Trophoblast cell (in vitro differentiated cells and primary cell): ENCODE results near the gene TSEN15.

ENCODE experiments used
- DNase-seq, 2 donors: peaks; one replicate each; pipeline ENCODE4 v3.0.0-alpha.2; 2016
- H2AFZ ChIP-seq: 2 replicates; pipeline ENCODE4 v1.6.1; 2013; ENCODE audit warnings: low read length, moderate library complexity, mild to moderate bottlenecking; ENCODE audit not compliant: insufficient read depth, poor library complexity
- H2AK5ac ChIP-seq: 2 replicates; pipeline ENCODE4 v1.6.1; 2013; ENCODE audit warnings: mild to moderate bottlenecking, low read length
- H2BK120ac ChIP-seq: 2 replicates; pipeline ENCODE4 v1.6.1; 2013; ENCODE audit warnings: low read length, mild to moderate bottlenecking, moderate library complexity; ENCODE audit not compliant: insufficient read depth, poor library complexity
- H2BK12ac ChIP-seq: 2 replicates; pipeline ENCODE4 v1.6.1; 2013; ENCODE audit warnings: mild to moderate bottlenecking, low read length, moderate library complexity
- H2BK5ac ChIP-seq: 2 replicates; pipeline ENCODE4 v1.6.1; 2013; ENCODE audit warnings: low read length, low read depth, moderate library complexity, mild to moderate bottlenecking; ENCODE audit not compliant: poor library complexity
- H3K14ac ChIP-seq: 2 replicates; pipeline ENCODE4 v1.6.1; 2013; ENCODE audit warnings: mild to moderate bottlenecking, low read length
- H3K18ac ChIP-seq: 2 replicates; pipeline ENCODE4 v1.6.1; 2013; ENCODE audit warnings: mild to moderate bottlenecking, low read length
- H3K23ac ChIP-seq: 2 replicates; pipeline ENCODE4 v1.6.1; 2013; ENCODE audit warnings: low read length
- H3K27ac ChIP-seq: 2 replicates; pipeline ENCODE4 v1.5.1; 2013; ENCODE audit warnings: low read depth, mild to moderate bottlenecking, inconsistent platforms, low read length, moderate library complexity
- H3K27me3 ChIP-seq: 2 replicates; pipeline ENCODE4 v1.6.1; 2013; ENCODE audit warnings: inconsistent platforms, mild to moderate bottlenecking, low read length, moderate library complexity; ENCODE audit not compliant: insufficient read depth
- H3K36me3 ChIP-seq, 2 experiments: 1 replicate in 1 of 2; 2 replicates in 1 of 2; pipeline ENCODE4 v1.6.1; 2013; ENCODE audit warnings: low read length in 2 of 2, mild to moderate bottlenecking in 2 of 2, moderate library complexity in 1 of 2; ENCODE audit not compliant: insufficient read depth in 2 of 2, control insufficient read depth in 1 of 2
- H3K4ac ChIP-seq: 2 replicates; pipeline ENCODE4 v1.6.1; 2013; ENCODE audit warnings: low read depth, mild to moderate bottlenecking, low read length, moderate library complexity
- H3K4me1 ChIP-seq, 2 experiments: 1 replicate in 1 of 2; 2 replicates in 1 of 2; pipeline ENCODE4 v1.6.1; 2013; ENCODE audit warnings: low read length in 2 of 2, mild to moderate bottlenecking in 2 of 2, moderate library complexity in 1 of 2; ENCODE audit not compliant: insufficient read depth in 2 of 2, control insufficient read depth in 1 of 2
- H3K4me2 ChIP-seq: 2 replicates; pipeline ENCODE4 v1.6.1; 2013; ENCODE audit warnings: inconsistent platforms, mild to moderate bottlenecking, low read length, moderate library complexity
- H3K4me3 ChIP-seq: 2 replicates; pipeline ENCODE4 v1.5.1; 2013; ENCODE audit warnings: mild to moderate bottlenecking, low read depth, low read length, inconsistent platforms
- H3K79me1 ChIP-seq: one replicate; pipeline ENCODE4 v1.6.1; 2013; ENCODE audit warnings: low read length
- H3K79me2 ChIP-seq: 2 replicates; pipeline ENCODE4 v1.6.1; 2013; ENCODE audit warnings: low read length, mild to moderate bottlenecking; ENCODE audit not compliant: control insufficient read depth, insufficient read depth, poor library complexity
- H3K9ac ChIP-seq: 2 replicates; pipeline ENCODE4 v1.6.1; 2013; ENCODE audit warnings: mild to moderate bottlenecking, low read length
- H3K9me3 ChIP-seq: 2 replicates; pipeline ENCODE4 v1.6.1; 2013; ENCODE audit warnings: low read depth, mild to moderate bottlenecking, control low read depth, inconsistent platforms, low read length; ENCODE audit not compliant: insufficient read depth
- H4K12ac ChIP-seq: 2 replicates; pipeline ENCODE4 v1.6.1; 2013; ENCODE audit warnings: low read depth, mild to moderate bottlenecking, low read length, moderate library complexity
- H4K8ac ChIP-seq: 2 replicates; pipeline ENCODE4 v1.6.1; 2013; ENCODE audit warnings: low read depth, mild to moderate bottlenecking, low read length, moderate library complexity
- H4K91ac ChIP-seq: one replicate; pipeline ENCODE4 v1.6.1; 2013; ENCODE audit warnings: low read depth, mild to moderate bottlenecking, low read length, moderate library complexity
- WGBS: extraction: QIAGEN DNeasy Blood & Tissue Kit; methylation state at CpG from one replicate; pipeline ENCODE4 v1.1.7; 2013; ENCODE audit warnings: missing lambda C conversion rate; ENCODE audit not compliant: insufficient read length, insufficient coverage; ENCODE audit errors: extremely low coverage; 5-methylcytosine and 5-hydroxymethylcytosine counted together

The TSEN15 gene

DNA sequence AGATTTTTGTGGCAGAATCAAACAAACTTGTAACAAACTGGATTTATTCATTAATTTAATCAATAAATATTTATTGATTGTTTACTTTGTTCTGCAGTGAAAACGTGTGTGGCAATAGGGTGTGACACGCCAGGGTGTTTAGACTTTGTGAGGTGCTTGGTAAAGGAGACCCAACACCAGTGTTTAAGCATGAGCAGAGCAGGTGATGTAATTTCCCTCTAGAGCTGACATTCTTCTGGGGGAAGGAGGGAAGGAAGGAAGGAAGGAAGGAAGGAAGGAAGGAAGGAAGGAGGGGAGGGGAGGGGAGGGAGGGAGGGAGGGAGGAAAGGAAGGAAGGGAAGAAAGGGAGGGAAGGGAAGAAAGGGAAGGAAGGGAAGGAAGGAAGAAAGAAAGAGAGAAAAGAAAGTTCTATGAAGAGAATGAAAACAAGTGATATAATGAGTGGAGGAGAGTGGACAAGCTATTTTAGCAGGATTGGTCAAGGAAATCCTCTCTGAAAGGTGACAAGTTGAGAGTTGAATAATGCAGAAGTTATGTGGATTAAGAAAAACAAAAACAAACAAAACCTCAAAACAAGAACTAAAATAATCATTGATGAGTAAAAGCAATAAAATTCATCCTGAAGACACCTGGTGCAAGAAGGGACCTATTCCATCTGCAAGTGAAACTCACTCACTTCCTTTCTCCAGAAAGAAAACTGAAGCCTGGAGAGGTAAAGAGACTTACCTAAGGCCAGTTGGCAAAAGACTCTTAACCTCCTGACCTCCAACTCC, 60.8 kb downstream of the TSEN15 start:
- Histone ChIP-seq H3K23ac (no peak overlapping the region), H3K18ac (no peak overlapping the region), H3K79me2 (no peaks in the 10 kb centered on the region), H3K79me1 (no peaks in the 10 kb centered on the region), H3K9ac (no peak overlapping the region), H4K8ac (no peak overlapping the region), H3K4me2 (no peak overlapping the region), H3K4me1 (no peaks in the 10 kb centered on the region), H2BK5ac (no peak overlapping the region), H4K91ac (no peak overlapping the region), H4K12ac (no peak overlapping the region), H3K4me3 (no peak overlapping the region), H2BK12ac (no peak overlapping the region), H3K4ac (no peak overlapping the region), H3K27me3 (no peaks in the 10 kb centered on the region), H3K27ac (no peak overlapping the region), H3K36me3 (no peaks in the 10 kb centered on the region), H3K9me3 (no peaks in the 10 kb centered on the region), H2AK5ac (no peak overlapping the region), H3K14ac (no peak overlapping the region), H2BK120ac (no peak overlapping the region), H2AFZ (no peak overlapping the region)
- DNase-seq: no peak
- no CpG with 5 or more reads among the region's 2 CpGs for WGBS

DNA sequence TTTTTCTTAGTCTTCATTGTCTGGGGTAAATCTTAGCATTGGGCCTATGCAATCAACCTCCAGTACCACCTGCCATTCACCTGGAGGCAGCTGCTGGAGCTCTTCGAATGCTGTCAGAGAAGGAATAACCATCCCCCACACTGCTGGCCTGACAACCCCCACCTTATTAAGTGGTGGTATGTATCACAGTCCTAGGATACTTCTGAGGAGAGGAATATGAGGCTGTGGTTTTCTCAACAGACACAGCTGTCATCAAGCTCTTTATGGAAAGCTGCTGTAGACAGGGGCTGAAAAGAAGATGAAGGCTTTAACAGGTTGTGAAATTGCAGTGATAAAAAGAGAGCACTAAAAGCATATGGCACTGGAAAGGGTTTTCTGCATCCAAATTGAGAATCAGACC, 61.7 kb downstream of the TSEN15 start:
- WGBS: no CpG with 5 or more reads among the region's 1 CpG
- H2BK5ac ChIP-seq: no peak overlapping the region
- H3K79me1 ChIP-seq: no peaks in the 10 kb centered on the region
- no peaks in the 10 kb centered on the region for H3K4me1 ChIP-seq
- no peaks in the 10 kb centered on the region for H3K79me2 ChIP-seq
- H3K27me3 ChIP-seq: no peaks in the 10 kb centered on the region
- no peak overlapping the region for H4K91ac ChIP-seq
- H3K4me3 ChIP-seq: no peak overlapping the region
- H3K9me3 ChIP-seq: no peaks in the 10 kb centered on the region
- H2AK5ac ChIP-seq: no peak overlapping the region
- no peak overlapping the region for H3K27ac ChIP-seq
- no peak for DNase-seq
- H3K14ac ChIP-seq: no peak overlapping the region
- H4K8ac ChIP-seq: no peak overlapping the region
- no peak overlapping the region for H4K12ac ChIP-seq
- no peak overlapping the region for H3K4me2 ChIP-seq
- H3K4ac ChIP-seq: no peak overlapping the region
- no peak overlapping the region for H3K9ac ChIP-seq
- no peak overlapping the region for H2AFZ ChIP-seq
- H3K36me3 ChIP-seq: no peaks in the 10 kb centered on the region
- H3K18ac ChIP-seq: no peak overlapping the region
- no peak overlapping the region for H3K23ac ChIP-seq
- H2BK12ac ChIP-seq: no peak overlapping the region
- H2BK120ac ChIP-seq: no peak overlapping the region

DNA sequence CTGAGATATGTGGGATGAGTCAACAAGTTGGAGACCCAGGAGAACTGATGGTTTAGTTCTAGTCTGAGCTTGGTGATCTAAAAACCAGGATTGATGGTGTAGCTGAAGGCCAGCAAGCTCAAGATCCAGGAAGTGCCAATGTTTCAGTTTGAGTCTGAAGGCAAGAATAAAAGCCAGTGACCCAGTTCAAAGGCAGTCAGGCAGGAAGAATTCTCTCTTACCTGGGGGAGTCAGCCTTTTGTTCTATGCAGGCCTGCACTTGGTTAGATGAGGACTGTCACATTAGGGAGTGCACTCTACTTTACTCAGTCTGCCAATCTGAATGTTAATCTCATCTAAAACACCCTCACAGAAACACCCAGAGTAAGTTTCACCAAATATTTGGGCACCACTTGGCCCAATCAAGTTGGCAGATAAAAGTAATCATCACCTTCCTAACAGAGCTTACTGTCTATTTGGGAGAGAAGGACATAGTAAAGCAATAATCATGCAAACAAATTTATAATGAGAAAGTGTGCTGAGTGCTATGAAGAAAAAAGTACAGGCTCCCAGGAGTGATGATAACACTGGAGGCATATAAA, 63.4 kb downstream of the TSEN15 start:
- H3K79me1 ChIP-seq: no peaks in the 10 kb centered on the region
- no peak overlapping the region for H4K91ac ChIP-seq
- H2AK5ac ChIP-seq: no peak overlapping the region
- H2BK120ac ChIP-seq: no peak overlapping the region
- no peak for DNase-seq
- no peak overlapping the region for H3K4me3 ChIP-seq
- H3K23ac ChIP-seq: no peak overlapping the region
- no peaks in the 10 kb centered on the region for H3K36me3 ChIP-seq
- H3K4me1 ChIP-seq: no peaks in the 10 kb centered on the region
- no peak overlapping the region for H2AFZ ChIP-seq
- H3K4me2 ChIP-seq: no peak overlapping the region
- no peaks in the 10 kb centered on the region for H3K27me3 ChIP-seq
- no peak overlapping the region for H3K14ac ChIP-seq
- H3K27ac ChIP-seq: no peak overlapping the region
- no peaks in the 10 kb centered on the region for H3K79me2 ChIP-seq
- no peak overlapping the region for H3K9ac ChIP-seq
- no peak overlapping the region for H2BK12ac ChIP-seq
- no peaks in the 10 kb centered on the region for H3K9me3 ChIP-seq
- no peak overlapping the region for H4K12ac ChIP-seq
- no peak overlapping the region for H3K18ac ChIP-seq
- H2BK5ac ChIP-seq: no peak overlapping the region
- no peak overlapping the region for H4K8ac ChIP-seq
- H3K4ac ChIP-seq: no peak overlapping the region

DNA sequence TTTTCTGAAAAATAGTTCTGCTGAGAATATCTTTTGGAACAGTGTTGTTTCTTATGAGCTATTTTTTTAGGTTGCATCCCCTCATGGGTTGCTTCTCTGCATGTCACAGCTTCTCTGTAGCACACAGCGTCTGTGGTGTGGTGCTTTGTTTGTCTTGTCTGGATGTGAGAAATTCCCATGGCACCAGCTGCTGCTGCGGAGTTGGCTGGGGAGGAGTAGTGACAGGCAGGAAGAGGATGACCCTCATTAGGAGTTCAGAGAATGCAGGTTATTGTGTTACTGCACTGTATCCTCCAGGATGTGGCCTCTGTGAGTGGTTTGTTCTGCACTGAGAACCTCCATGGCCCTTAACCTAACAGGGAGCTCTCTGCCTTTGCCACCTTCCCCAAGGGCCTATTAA, 64.8 kb downstream of the TSEN15 start:
- WGBS: no CpG with 5 or more reads among the region's 2 CpGs
- H4K8ac ChIP-seq: no peak overlapping the region
- H2BK120ac ChIP-seq: no peak overlapping the region
- H3K18ac ChIP-seq: no peak overlapping the region
- H2AFZ ChIP-seq: no peak overlapping the region
- no peaks in the 10 kb centered on the region for H3K27me3 ChIP-seq
- no peaks in the 10 kb centered on the region for H3K9me3 ChIP-seq
- H3K23ac ChIP-seq: no peak overlapping the region
- no peak overlapping the region for H4K12ac ChIP-seq
- H3K79me1 ChIP-seq: no peaks in the 10 kb centered on the region
- no peaks in the 10 kb centered on the region for H3K36me3 ChIP-seq
- H2BK5ac ChIP-seq: no peak overlapping the region
- no peak overlapping the region for H3K4ac ChIP-seq
- no peak overlapping the region for H4K91ac ChIP-seq
- no peaks in the 10 kb centered on the region for H3K79me2 ChIP-seq
- H2AK5ac ChIP-seq: no peak overlapping the region
- no peak overlapping the region for H3K9ac ChIP-seq
- no peak for DNase-seq
- no peak overlapping the region for H3K14ac ChIP-seq
- no peak overlapping the region for H3K4me2 ChIP-seq
- no peak overlapping the region for H2BK12ac ChIP-seq
- H3K27ac ChIP-seq: no peak overlapping the region
- no peaks in the 10 kb centered on the region for H3K4me1 ChIP-seq
- H3K4me3 ChIP-seq: no peak overlapping the region
